ENCODE data around the gene ZWILCH.

GRCh38 chr15:66523926-66524325 is 18.8 kb downstream of the ZWILCH start:
- TF ChIP-seq POLR2AphosphoS5 (IDR thresholded peaks at IDR 0.05; ENCODE audit: insufficient read depth, low read depth, low read length) (no peak), POLR2A (IDR thresholded peaks at IDR 0.05; ENCODE audit: low read depth, low read length) (no peak), CTCF (IDR thresholded peaks at IDR 0.05; ENCODE audit: extremely low read depth in 1 of 2, insufficient read depth in 1 of 2, low read depth in 1 of 2, low read length in 2 of 2) (no peak), GATA2 (IDR thresholded peaks at IDR 0.05; ENCODE audit: insufficient read depth, insufficient read length, low read depth, low read length) (no peak), EZH2 (IDR thresholded peaks at IDR 0.05; ENCODE audit: borderline replicate concordance, low read depth, low read length, severe bottlenecking) (no peak), MYC (IDR thresholded peaks at IDR 0.05; ENCODE audit: low read depth, low read length) (no peak), JUN (IDR thresholded peaks at IDR 0.05; ENCODE audit: borderline replicate concordance, insufficient read depth, insufficient read length, low read depth) (no peak)
- TF ChIP-seq, protein P1, sequence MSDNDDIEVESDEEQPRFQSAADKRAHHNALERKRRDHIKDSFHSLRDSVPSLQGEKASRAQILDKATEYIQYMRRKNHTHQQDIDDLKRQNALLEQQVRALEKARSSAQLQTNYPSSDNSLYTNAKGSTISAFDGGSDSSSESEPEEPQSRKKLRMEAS (IDR thresholded peaks at IDR 0.05; ENCODE audit: insufficient read depth, insufficient read length), result no peak

Measured in endothelial cell of umbilical vein (primary cell).